Measurements from ENCODE around the gene IGF1R.

DNA sequence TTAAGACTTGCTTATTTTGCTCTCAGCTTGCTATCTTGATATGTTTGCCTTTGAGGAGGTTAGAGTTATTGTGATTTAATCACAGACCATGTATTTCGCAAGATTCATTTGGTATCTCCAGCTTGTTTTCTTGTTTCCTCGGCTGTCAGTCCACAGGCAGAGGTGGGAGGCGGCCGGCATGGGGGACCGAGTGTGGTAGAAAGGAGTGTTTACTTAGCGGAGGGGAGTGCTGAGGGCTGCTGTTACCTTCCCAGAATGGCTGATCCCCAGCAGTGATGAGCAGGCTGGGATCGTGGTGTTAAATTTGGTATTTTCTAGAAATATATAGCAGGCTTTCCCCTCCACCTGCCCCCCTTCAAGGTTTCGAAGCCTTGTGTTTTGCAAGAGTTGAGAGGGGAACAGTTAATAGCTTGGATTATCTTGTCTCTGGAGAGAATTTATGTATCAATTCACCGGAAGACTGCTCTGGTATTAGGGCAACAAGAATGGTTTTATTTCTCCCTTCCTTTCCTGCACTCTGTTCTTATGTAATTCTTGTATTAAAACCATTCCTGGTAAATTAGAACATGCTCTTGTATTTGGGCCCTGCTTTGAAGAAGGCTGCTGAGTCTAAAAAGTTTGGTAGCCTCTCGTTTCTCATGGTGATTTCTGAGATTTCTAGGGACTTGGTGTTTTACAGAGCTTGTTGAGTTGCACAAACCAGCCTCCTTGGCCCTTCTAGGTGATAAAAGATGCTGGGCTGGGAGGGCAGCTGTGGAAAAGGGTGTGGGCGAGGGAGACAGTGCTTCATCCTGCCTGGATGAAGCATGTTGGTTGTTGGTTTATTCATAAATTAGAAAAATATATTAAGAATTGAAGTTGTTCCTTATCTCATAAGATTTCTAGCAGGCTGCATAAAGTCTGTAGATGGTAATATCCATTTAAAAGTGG, 151.4 kb downstream of the IGF1R start:
- TF ChIP-seq, protein P1, sequence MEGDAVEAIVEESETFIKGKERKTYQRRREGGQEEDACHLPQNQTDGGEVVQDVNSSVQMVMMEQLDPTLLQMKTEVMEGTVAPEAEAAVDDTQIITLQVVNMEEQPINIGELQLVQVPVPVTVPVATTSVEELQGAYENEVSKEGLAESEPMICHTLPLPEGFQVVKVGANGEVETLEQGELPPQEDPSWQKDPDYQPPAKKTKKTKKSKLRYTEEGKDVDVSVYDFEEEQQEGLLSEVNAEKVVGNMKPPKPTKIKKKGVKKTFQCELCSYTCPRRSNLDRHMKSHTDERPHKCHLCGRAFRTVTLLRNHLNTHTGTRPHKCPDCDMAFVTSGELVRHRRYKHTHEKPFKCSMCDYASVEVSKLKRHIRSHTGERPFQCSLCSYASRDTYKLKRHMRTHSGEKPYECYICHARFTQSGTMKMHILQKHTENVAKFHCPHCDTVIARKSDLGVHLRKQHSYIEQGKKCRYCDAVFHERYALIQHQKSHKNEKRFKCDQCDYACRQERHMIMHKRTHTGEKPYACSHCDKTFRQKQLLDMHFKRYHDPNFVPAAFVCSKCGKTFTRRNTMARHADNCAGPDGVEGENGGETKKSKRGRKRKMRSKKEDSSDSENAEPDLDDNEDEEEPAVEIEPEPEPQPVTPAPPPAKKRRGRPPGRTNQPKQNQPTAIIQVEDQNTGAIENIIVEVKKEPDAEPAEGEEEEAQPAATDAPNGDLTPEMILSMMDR (IDR thresholded peaks at IDR 0.05; ENCODE audit: borderline replicate concordance, extremely low read depth, low read length, poor library complexity, severe bottlenecking), result no peak
- TF ChIP-seq EZH2 (IDR thresholded peaks at IDR 0.05; ENCODE audit: borderline replicate concordance, low read depth, low read length, severe bottlenecking), result no peak

All from DND-41 (cell line).